ENCODE measurements around the gene NPHP4. TPM values are rescaled to one million over a fixed set of nuclear protein-coding genes. Genes with fewer than 3 reads are reported as not detected.

NPHP4 gene
- total and polyA plus RNA-seq, 4 donors = 1.7 to 5.6 (median 3.5) TPM

- TF ChIP-seq REST (IDR thresholded peaks at IDR 0.05) (no peak), GABPA (IDR thresholded peaks at IDR 0.05 in 1 of 2, conservative IDR thresholded peaks at IDR 0.05 in 1 of 2) (no peak)
Observed at GRCh38 chr1:5917591-5918274, 74.5 kb downstream of the NPHP4 start (continued).

GRCh38 chr1:5917281-5917590, 75.0 kb downstream of the NPHP4 start:
- 77% methylated on average over 3 of the region's 3 CpGs for WGBS
- Histone ChIP-seq H3K9ac (ENCODE audit: low read depth in 1 of 2, low read length in 2 of 2) (no peak overlapping the region), H3K27me3 (ENCODE audit: control insufficient read depth in 4 of 4, insufficient read depth in 4 of 4, low read length in 3 of 4) (no peaks in the 10 kb centered on the region), H3K27ac (ENCODE audit: low read depth in 1 of 2, low read length in 2 of 2) (no peak overlapping the region), H3K36me3 (ENCODE audit: control insufficient read depth in 4 of 4, insufficient read depth in 3 of 4, low read depth in 1 of 4, low read length in 3 of 4) (no peaks in the 10 kb centered on the region), H3K4me3 (ENCODE audit: low read depth in 1 of 3, low read length in 3 of 3) (no peak overlapping the region), H3K4me1 (ENCODE audit: control insufficient read depth in 4 of 4, insufficient read depth in 4 of 4, low read length in 3 of 4) (peaks cover 0 to 5% (median 0%) of the 10 kb centered on the region in 4 donors), H3K9me3 (ENCODE audit: control insufficient read depth in 4 of 4, low read length in 3 of 4) (no peaks in the 10 kb centered on the region)
- DNase-seq (ENCODE audit: low spot score) = no peak
- TF ChIP-seq CTCF (IDR thresholded peaks at IDR 0.05; ENCODE audit: low read depth, low read length, missing input control) (no peak), FOXA2 (IDR thresholded peaks at IDR 0.05) (no peak), JUND (IDR thresholded peaks at IDR 0.05) (no peak), GABPA (IDR thresholded peaks at IDR 0.05 in 1 of 2, conservative IDR thresholded peaks at IDR 0.05 in 1 of 2) (no peak), ZBTB33 (IDR thresholded peaks at IDR 0.05) (no peak), EGR1 (IDR thresholded peaks at IDR 0.05; ENCODE audit: low read depth in 2 of 2) (no peak), SP1 (IDR thresholded peaks at IDR 0.05) (no peak), HNF4A (conservative IDR thresholded peaks at IDR 0.05) (no peak), REST (IDR thresholded peaks at IDR 0.05) (no peak), RAD21 (IDR thresholded peaks at IDR 0.05) (no peak), RXRA (IDR thresholded peaks at IDR 0.05) (no peak), NR2F2 (IDR thresholded peaks at IDR 0.05) (no peak), HNF4G (IDR thresholded peaks at IDR 0.05) (no peak), TAF1 (conservative IDR thresholded peaks at IDR 0.05) (no peak), ATF3 (IDR thresholded peaks at IDR 0.05) (no peak), MAX (IDR thresholded peaks at IDR 0.05) (no peak)

Measured in liver (tissue), 9 donors.